Body of pancreas (tissue), 4 donors: Measurements from ENCODE around the gene PCSK5. TPM values are rescaled to one million over a fixed set of nuclear protein-coding genes. Genes with fewer than 3 reads are reported as not detected.

ENCODE experiments used
- ATAC-seq: fragments of 150-250 bp; one replicate; pipeline ENCODE4 v1.9.1; 2016
- DNase-seq, 4 donors: peaks; one replicate each; pipeline ENCODE4 v3.0.0-alpha.2; 2019
- H3K27ac ChIP-seq, 4 donors: fragments of 200-600 bp; sonication (generic); 1 replicate in 3 of 4; 2 replicates in 1 of 4; pipeline versions ENCODE4 v1.5.1 to v1.6.1; 2016 to 2019; ENCODE audit warnings: mild to moderate bottlenecking in 1 of 4, mixed read lengths in 1 of 4, moderate library complexity in 1 of 4
- H3K27me3 ChIP-seq, 2 donors: fragments of 200-600 bp; sonication (generic); one replicate each; pipeline ENCODE4 v1.6.0; 2016; ENCODE audit warnings: mild to moderate bottlenecking in 1 of 2
- H3K36me3 ChIP-seq, 2 donors: fragments of 200-600 bp; sonication (generic); replicated peaks in 1 of 2; 2 replicates each; pipeline ENCODE4 v1.5.1; 2016; ENCODE audit warnings: low read depth in 2 of 2; ENCODE audit not compliant: insufficient read depth in 1 of 2
- H3K4me1 ChIP-seq: fragments of 200-600 bp; sonication (generic); one replicate; pipeline ENCODE4 v1.6.0; 2016
- H3K4me3 ChIP-seq, 2 donors: fragments of 200-600 bp; sonication (generic); 1 replicate in 1 of 2; 2 replicates in 1 of 2; pipeline ENCODE4 v1.5.1; 2016 to 2019
- H3K9me3 ChIP-seq, 3 donors: fragments of 200-600 bp; sonication (generic); 1 replicate in 2 of 3; 2 replicates in 1 of 3; pipeline ENCODE4 v1.5.1; 2016
- CTCF ChIP-seq, 7 experiments: fragments of 450-650 bp in 4 of 7; fragments of 200-600 bp in 3 of 7; sonication (generic) in 3 of 7; IDR thresholded peaks; one replicate each; pipeline ENCODE4 v1.5.1; 2016 to 2019; ENCODE audit warnings: antibody characterized with exemption in 7 of 7
- POLR2A ChIP-seq, 3 donors: fragments of 450-650 bp; IDR thresholded peaks; one replicate each; pipeline ENCODE4 v1.6.1; 2016; ENCODE audit warnings: antibody characterized with exemption in 3 of 3, mild to moderate bottlenecking in 2 of 3
- WGBS, 2 donors: methylation state at CpG; one replicate each; pipeline ENCODE4 v1.1.5; 2017; 5-methylcytosine and 5-hydroxymethylcytosine counted together
- intact Hi-C: fragments of 100-400 bp; cut with DNase I; formaldehyde crosslinking; loops from one replicate; pipeline ENCODE4 v1.15.1; 2023
- total RNA-seq, 2 donors: library from RNA; depleted of rRNA; stranded (reverse); fragments of >200 nt; gene quantifications; one replicate each; pipeline ENCODE4 v1.1.0, GENCODE V29; 2016

Gene PCSK5
- total RNA-seq, 2 donors from 2014 or later = 11.2 to 12.2 TPM

DNA sequence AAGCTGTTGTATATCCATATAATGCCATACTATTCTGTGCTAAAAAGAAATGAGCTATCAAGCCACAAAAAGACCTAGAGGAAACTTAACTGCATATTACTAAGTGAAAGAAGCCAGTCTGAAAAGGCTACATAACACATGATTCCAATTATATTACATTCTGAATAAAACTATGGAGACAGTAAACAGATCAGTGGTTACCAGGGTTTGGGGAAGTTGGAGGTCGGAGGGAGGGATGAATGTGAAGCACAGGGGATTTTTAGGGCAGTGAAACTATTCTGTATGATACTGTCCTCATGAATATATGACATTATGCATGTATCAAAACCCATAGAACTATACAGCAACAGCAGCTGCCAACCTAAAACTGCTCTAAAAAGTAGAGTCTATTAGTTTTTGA, 509.4 kb downstream of the PCSK5 start:
- TF ChIP-seq CTCF (IDR thresholded peaks at IDR 0.05) = no peak
- TF ChIP-seq POLR2A (IDR thresholded peaks at IDR 0.05) = no peak
- intact Hi-C loops = no loop called here
- ATAC-seq (no peak), DNase-seq (no peak)
- no peak overlapping the region for H3K4me3 ChIP-seq
- 52 to 61% methylated on average over 1 of the region's 1 CpG for WGBS, 2 donors
- H3K4me1 ChIP-seq = peaks cover 12% of the 10 kb centered on the region
- H3K36me3 ChIP-seq = no peaks in the 10 kb centered on the region
- H3K27me3 ChIP-seq = no peaks in the 10 kb centered on the region
- H3K9me3 ChIP-seq = no peaks in the 10 kb centered on the region
- no peak overlapping the region for H3K27ac ChIP-seq

GRCh38 chr9:76400534-76401096, 510.1 kb downstream of the PCSK5 start:
- Histone ChIP-seq H3K4me3 (no peak overlapping the region), H3K36me3 (no peaks in the 10 kb centered on the region), H3K27me3 (no peaks in the 10 kb centered on the region), H3K27ac (no peak overlapping the region), H3K4me1 (peaks cover 7% of the 10 kb centered on the region), H3K9me3 (no peaks in the 10 kb centered on the region)
- no peak for ATAC-seq
- WGBS, 2 donors = 5 to 28% methylated on average over 1 of the region's 1 CpG
- TF ChIP-seq POLR2A (IDR thresholded peaks at IDR 0.05) (no peak), CTCF (IDR thresholded peaks at IDR 0.05) (no peak)
- DNase-seq = no peak
- intact Hi-C loops = no loop called here

DNA sequence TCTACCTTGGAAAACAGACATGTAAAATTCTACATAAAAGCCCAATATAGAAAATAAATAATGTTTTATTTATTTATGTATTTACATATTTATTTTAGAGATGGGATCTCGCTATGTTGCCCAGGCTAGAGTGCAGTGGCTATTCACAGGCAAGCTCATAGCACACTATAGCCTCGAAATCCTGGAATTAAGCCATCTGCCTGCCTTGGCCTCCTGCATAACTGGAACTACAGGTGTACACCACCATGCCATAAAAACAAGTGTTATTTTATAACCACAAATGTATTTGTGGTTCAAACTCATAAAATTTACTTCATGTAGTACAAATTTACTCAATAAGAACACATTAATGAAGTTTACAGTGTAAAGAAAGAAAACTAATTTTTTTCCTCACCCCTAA, 510.7 kb downstream of the PCSK5 start:
- DNase-seq = no peak
- WGBS, 2 donors = 86 to 91% methylated on average over 2 of the region's 2 CpGs
- ATAC-seq = no peak
- H3K4me3 ChIP-seq = no peak overlapping the region
- no peaks in the 10 kb centered on the region for H3K36me3 ChIP-seq
- intact Hi-C loops = no loop called here
- no peak overlapping the region for H3K27ac ChIP-seq
- no peak for TF ChIP-seq CTCF (IDR thresholded peaks at IDR 0.05)
- TF ChIP-seq POLR2A (IDR thresholded peaks at IDR 0.05) = no peak
- no peaks in the 10 kb centered on the region for H3K9me3 ChIP-seq
- H3K4me1 ChIP-seq = peaks cover 6% of the 10 kb centered on the region
- H3K27me3 ChIP-seq = no peaks in the 10 kb centered on the region

DNA sequence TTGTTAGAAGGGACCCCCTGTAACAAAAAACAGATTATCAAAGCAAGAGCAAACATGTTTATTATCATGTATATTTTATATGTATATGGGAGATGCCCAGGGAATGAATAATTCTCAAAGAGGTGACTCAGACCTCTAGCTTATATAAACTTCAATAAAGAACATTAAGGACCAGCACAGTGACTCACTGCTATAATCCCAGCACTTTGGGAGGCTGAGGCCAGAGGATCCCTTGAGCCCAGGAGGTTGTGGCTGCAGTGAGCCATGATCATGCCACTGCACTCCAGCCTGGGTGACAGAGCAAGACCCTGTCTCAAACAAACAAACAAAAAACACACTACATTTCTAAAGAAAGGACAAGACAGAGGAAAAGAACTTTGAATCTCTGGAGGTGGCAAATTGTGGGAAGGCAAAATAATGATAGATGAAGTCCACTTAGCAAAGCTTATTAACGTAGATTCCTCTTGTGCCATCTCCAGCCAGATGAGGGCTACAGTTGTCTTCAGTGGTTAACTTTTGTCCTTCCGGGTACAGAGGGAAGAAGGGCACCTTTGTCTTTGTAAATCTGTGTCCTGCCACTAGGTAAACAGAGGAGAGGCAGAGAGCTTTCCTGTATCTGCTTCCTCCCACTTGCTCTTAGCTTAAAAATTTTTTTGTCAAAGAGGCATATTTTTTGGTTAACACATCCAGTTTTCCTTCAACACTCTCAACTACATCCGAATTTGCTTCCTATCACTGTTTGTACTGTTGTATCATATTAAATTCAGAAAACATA, 511.3 kb downstream of the PCSK5 start:
- Histone ChIP-seq H3K27me3 (no peaks in the 10 kb centered on the region), H3K4me3 (no peak overlapping the region), H3K4me1 (peaks cover 6% of the 10 kb centered on the region), H3K9me3 (no peaks in the 10 kb centered on the region), H3K36me3 (no peaks in the 10 kb centered on the region), H3K27ac (no peak overlapping the region)
- ATAC-seq (no peak), DNase-seq (no peak)
- WGBS, 2 donors = 61 to 66% methylated on average over 3 of the region's 3 CpGs
- intact Hi-C loops = no loop called here
- TF ChIP-seq POLR2A (IDR thresholded peaks at IDR 0.05) (no peak), CTCF (IDR thresholded peaks at IDR 0.05) (no peak)

DNA sequence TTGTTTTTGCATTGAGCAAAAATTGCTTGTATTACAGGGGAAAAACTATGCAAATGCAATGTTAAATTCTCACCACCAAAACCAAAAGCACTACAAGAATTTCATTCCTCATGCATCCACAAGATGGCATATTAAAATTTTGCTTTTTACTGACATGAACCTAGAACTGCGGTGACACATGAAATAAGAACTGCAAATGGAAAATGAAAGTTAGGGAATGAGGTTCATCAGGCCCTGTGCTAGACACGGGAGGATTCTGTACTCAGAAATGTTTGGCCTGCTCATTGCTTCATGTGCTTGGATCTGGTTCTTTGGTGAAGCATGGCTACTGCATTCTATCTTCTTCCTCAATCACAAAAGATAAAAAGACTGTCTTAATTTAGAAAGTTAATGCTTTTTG, 512.9 kb downstream of the PCSK5 start:
- peak in 1 of 4 donors; percentile 8 for DNase-seq
- peak; percentile 89 for ATAC-seq
- 4 to 5% methylated on average over 2 of the region's 2 CpGs for WGBS, 2 donors
- Histone ChIP-seq H3K4me1 (peaks cover 6% of the 10 kb centered on the region), H3K36me3 (no peaks in the 10 kb centered on the region), H3K27me3 (no peaks in the 10 kb centered on the region), H3K4me3 (no peak overlapping the region), H3K27ac (peak overlapping the region in 1 of 4 donors; percentile 50), H3K9me3 (no peaks in the 10 kb centered on the region)
- intact Hi-C loops = no loop called here
- TF ChIP-seq POLR2A (IDR thresholded peaks at IDR 0.05) = no peak
- peak; percentile 21 to 88 (median 73) for TF ChIP-seq CTCF (IDR thresholded peaks at IDR 0.05)
